T-helper 1 cell treated with Interleukin-12 subunit alpha and Interleukin-12 subunit beta and Interleukin-4 antibody, amounts not matched to agents 30 ng/mL and 1 ng/mL, for 36 hours (primary cell): ENCODE data around the gene ANKLE1. TPM values are rescaled to one million over a fixed set of nuclear protein-coding genes. Genes with fewer than 3 reads are reported as not detected.
"Not testable (repeated sequence)": the region's sequence is repeated elsewhere in the genome, so short reads cannot be mapped to it uniquely, and the experiment has no call there.

ENCODE experiments used
- intact Hi-C: fragments of 100-400 bp; cut with micrococcal nuclease; formaldehyde crosslinking; loops from one replicate; pipeline ENCODE4 v1.15.1; 2024
- total RNA-seq: library from RNA; stranded (reverse); gene quantifications from 2 replicates; pipeline ENCODE4 v1.2.3, GENCODE V29; 2022

The ANKLE1 gene
- total RNA-seq, 1 donor from 2014 or later: 3.7 TPM

DNA sequence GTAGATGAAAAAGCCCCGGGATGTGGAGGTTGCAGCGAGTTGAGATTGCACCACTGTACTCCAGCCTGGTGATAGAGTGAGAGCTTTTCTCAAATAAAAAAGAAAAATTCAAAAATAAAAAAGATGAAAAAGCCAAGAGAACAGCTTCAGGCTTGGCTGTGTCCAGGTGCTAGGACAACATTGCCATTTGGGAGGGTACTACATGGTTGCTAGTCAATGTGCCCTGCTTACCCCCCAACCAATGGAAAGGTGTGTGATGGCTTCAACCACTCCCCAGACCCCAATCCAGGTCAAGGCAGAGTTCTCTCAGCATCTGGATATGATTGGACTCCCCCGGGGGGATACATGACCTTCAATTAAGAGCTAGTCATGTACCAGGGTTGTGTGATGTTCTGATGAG is 2.3 kb upstream of the ANKLE1 start:
- intact Hi-C loops: no loop called here

GRCh38 chr19:17282488-17283125 is 906 bp downstream of the ANKLE1 start:
- intact Hi-C loops: loop anchor here (1.0 to 2.0 kb wide), 5 partner anchors 15 to 512 kb away; partner anchors contain the start of gene BABAM1

DNA sequence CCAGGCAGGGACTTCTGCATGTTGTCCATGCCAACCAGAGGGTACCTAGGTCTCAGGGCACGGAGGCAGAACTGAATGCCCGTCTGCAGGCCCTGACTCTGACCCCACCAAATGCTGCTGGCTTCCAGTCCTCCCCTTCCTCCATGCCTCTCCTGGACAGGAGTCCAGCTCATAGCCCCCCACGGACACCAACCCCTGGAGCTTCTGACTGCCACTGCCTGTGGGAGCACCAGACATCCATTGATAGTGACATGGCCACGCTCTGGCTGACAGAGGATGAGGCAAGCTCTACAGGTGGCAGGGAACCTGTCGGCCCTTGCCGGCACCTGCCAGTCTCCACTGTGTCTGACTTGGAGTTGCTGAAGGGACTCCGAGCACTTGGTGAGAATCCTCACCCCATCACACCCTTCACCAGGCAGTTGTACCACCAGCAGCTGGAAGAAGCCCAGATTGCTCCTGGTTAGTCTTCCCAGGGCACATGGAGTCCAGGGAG is 1.8 kb downstream of the ANKLE1 start:
- intact Hi-C loops: loop anchor here (2.0 kb wide), 1 partner anchor 513 kb away; no protein-coding TSS in a partner anchor

- intact Hi-C loops: no loop called here
Measured at GRCh38 chr19:17285415-17286135, 3.9 kb downstream of the ANKLE1 start.

DNA sequence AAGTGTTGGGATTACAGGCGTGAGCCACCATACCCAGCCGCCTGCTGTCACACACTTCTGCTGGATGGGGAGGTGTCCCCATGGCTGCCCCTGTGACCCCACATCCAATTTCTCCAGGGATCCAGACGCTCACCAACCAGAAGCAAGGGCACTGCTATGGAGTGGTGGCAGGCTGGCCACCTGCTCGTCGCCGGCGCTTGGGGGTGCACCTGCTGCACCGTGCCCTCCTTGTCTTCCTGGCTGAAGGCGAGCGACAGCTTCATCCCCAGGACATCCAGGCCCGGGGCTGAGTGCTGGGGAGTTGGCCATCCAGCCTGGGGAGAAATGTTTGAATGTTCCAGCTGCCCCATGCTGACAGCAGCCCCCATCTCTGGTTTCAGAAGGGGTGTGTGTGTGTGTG is 4.6 kb downstream of the ANKLE1 start:
- intact Hi-C loops: no loop called here

DNA sequence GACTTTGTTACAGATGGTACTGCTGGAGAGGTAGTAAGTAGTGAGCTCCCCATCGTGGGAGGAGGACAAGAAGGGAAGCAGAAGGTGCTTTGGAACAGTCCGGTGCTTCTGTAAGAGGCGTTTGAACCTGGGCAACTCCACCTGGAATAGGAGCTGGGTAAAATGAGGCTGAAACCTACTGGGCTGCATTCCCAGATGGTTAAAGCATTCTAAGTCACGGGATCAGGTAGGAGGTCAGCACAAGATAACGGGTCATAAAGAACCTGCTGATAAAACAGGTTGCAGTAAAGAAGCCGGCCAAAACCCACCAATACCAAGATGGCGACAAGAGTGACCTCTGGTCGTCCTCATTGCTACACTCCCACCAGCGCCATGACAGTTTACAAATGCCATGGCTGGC is 5.1 kb downstream of the ANKLE1 start:
- intact Hi-C loops: no loop called here

DNA sequence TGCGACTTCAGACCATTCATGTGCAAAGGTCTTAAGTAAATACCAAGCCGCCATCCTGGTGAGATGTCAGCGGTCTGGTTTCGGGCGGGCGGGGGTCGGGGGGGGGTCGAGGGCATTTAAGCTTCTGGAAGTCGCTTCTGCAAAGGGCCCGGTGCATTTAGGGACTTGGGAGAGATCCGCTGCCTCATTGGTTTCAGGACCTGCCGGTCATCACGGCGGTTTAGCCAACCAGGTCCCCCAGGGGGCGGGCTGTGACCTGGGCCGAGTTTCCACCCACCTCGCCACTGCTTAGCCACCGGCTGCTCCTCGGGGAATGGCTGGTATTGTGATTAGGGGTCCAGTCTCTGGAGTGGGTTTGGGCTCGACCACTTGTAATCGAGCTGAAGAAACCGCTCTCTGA is 7.8 kb downstream of the ANKLE1 start:
- intact Hi-C loops: no loop called here

DNA sequence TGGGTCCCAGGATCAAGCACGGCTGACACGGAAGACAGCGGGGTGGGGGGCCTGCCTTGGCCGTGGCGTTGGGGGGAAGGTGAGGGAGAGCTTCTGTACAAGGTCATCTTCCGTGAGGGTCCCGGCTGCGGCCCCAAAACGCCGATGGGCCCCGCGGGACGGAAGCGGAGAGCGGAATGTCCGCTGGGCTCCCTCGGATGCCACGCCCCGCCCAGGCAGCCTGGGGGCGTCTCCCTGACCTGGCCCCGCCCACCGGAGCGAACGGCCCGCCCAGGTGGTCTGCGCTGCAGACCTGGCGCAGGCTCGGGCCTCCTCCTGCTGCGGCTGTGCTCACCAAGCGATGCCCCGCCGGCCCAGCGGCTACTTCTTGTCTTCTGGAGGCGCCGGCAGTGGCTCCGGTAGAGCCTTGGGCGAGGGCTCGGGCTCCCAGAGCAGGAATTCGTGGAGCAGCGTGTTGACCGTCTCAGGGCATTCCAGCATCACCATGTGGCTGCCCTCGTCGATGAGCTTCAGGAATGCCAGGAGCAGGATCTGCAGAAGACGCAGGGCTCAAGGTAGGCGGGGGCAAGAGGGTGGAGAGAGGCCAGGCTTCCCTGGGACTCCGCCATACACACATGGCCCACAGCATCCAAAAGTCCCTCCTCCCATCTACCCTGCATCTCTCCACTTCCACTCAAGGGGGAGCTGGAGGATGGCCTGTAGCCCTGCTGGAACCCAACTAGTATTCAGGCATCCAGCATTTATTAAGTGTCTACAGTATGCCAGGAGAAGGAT is 10.8 kb downstream of the ANKLE1 start:
- intact Hi-C loops: loop anchor here (1.0 to 2.0 kb wide), 10 partner anchors 11 to 464 kb away; partner anchors contain the start of genes ABHD8, DDA1, GTPBP3 and SIN3B

DNA sequence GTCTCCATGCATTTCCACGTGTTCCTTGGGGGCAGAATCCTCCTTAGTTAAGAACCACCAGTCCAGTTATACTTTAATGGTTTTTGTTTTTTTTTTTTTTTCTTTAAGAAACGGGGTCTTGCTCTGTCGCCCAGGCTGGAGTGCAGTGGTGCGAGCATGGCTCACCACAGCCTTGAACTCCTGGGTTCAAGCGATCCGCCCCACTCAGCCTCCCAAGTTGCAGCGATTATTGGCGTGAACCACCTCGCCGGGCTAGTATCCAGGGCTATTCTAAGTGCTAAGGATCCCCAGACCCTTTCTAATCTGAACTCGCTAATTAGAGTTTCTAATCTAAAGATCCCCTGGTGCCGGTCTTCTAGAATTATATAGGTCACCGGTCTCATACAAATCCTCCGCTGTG is 11.9 kb downstream of the ANKLE1 start:
- intact Hi-C loops: loop anchor here (1.0 to 2.0 kb wide), 2 partner anchors 177 to 465 kb away; partner anchors contain the start of genes SIN3B and SLC27A1

- intact Hi-C loops: no loop called here
Measured at GRCh38 chr19:17294051-17294891, 12.6 kb downstream of the ANKLE1 start.

- intact Hi-C loops: not testable (repeated sequence)
Measured at GRCh38 chr19:17295551-17295950, 13.8 kb downstream of the ANKLE1 start.

DNA sequence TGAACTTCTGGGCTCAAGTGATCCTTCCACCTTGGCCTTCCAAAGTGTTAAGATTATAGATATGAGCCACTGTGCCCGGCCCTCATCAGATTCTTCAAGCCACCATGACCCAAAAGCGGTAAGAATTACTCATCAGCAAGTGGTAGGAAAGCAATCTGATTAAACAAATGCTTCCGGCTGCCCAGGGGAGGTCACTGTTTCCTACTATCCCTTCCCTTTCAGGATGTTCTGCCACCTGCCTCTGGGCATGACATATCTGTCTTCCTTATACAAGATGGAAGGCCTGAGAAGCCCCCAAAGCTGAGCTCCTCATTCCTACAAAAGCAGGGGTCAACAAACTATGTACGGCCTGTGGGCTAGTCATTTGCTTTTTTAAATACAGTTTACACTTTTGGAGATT is 14.6 kb downstream of the ANKLE1 start:
- intact Hi-C loops: no loop called here

DNA sequence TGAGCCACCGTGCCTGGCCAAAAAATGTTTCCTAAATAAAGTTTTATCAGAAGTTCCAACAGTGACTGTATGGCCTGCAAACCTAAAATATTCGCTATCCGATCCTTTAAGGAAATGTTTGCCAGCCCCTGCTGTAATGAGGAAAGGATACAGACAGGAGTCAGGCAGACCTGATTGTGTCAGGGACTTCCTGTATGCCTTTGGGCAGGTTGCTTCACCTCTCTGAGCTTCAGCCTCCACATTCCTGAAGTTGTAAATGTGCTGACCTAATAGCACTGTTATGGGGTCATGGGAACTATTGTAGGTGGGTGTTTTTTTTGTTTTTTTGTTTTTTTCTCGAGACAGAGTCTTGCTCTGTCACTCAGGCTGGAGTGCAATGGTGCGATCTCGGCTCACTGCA is 15.3 kb downstream of the ANKLE1 start:
- intact Hi-C loops: no loop called here

DNA sequence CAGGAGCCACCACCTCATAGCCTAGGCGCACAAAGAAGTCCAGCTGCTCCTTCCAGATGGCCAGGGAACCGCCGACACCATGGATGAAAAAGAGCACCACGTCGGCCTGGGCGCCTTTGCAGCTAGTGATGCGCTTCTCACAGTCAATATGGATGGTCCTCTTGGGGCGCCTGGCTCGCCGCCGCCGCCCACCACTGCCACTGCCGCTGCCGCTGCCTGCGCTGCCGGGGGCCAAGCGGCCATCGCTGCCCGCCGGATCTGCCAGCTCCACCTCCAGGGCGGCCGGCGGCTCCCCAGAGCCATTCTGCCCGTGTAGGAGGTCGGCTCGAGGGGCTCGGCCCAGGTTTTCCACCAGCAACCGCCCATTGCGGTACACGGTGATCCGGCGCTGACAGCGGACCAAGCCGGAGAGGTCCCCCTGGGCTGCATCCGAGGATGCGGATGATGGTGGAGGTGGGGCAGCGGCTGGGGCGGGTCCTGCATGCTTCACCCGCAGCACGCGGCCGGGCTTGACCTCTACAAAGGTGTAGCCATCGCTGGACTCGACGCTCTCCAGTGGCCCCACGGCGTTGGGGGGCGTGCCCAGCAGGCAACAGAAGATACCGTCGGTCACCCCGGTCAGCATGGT is 19.4 kb downstream of the ANKLE1 start:
- intact Hi-C loops: no loop called here

- intact Hi-C loops: loop anchor here (1.0 to 2.0 kb wide), 4 partner anchors 10 to 716 kb away; partner anchors contain the start of genes COLGALT1, HAUS8 and MYO9B
Measured at GRCh38 chr19:17302391-17303166, 20.9 kb downstream of the ANKLE1 start.

DNA sequence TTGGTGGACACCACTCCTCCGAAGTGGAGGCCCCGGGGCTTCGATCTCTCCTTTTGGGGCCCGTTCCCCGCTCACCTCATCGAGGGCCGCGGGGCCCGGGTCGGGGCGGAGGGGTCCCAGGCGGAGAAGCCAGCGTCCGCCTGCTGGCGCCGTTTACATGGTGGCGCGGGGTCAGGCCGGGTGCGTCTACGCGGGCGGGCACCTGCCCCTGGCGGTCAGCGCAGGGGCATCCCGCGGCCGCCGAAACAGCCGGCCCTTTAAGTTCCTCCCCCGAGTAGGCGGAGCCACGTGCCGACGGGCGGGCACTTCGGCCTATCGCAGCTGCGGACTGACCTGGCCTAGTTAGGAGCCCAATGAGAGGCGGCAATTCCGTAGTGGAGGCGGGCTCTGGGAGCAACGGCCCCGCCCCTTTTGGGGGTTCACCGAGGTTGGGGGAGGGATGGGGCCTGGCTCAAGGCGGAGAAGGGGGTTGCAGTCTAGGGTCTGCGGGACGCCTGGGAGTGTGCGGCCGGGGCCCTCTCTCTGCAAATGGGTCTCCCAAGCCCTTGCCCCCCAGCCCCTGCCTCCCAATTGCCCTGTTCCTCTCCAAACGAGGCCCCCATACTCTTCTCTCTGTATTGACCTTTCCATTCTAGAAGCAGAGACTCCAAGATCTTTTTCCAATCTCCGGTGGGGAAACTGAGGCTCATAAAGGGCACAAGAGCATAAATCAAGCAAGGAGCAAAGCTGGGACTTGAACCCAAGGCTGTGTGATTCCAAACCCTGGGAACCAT is 21.7 kb downstream of the ANKLE1 start, which contains the start of gene ABHD8:
TSS of gene ABHD8 (minus strand) at position 259 of the 773 bp plus-strand sequence. CDS start 1,809 bp downstream, outside the sequence.
- intact Hi-C loops: loop anchor here (1.0 to 2.0 kb wide), 4 partner anchors 11 to 717 kb away; partner anchors contain the start of genes COLGALT1, HAUS8 and MYO9B

DNA sequence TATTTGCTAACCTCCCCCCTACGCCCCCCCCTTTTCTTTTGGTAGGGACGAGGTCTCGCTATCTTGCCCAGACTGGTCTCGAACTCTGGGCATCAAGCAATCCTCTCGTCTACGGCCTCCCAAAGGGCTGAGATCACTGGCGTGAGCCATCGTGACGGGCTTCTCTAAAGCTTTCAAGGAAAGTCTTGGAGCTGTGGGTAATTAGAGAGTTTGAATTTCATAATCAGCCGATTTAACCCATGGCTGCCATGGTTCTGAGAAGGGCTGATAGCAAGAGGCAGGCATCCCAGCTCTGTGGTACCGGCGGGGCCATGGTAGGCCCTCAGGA is 22.2 kb downstream of the ANKLE1 start:
- intact Hi-C loops: loop anchor here (1.0 to 2.0 kb wide), 4 partner anchors 12 to 717 kb away; partner anchors contain the start of genes COLGALT1, HAUS8 and MYO9B
